HG02763 (cell line): ENCODE data around the gene FIBCD1.

Source experiments
- ATAC-seq: cut with Tn5 transposase; IDR thresholded peaks from one replicate; pipeline ENCODE4 v1.9.1; 2021; ENCODE audit warnings: mild to moderate bottlenecking, moderate library complexity; ENCODE audit not compliant: unreplicated experiment

FIBCD1 gene

GRCh38 chr9:130923611-130924447, 15.2 kb downstream of the FIBCD1 start:
- no peak for ATAC-seq

DNA sequence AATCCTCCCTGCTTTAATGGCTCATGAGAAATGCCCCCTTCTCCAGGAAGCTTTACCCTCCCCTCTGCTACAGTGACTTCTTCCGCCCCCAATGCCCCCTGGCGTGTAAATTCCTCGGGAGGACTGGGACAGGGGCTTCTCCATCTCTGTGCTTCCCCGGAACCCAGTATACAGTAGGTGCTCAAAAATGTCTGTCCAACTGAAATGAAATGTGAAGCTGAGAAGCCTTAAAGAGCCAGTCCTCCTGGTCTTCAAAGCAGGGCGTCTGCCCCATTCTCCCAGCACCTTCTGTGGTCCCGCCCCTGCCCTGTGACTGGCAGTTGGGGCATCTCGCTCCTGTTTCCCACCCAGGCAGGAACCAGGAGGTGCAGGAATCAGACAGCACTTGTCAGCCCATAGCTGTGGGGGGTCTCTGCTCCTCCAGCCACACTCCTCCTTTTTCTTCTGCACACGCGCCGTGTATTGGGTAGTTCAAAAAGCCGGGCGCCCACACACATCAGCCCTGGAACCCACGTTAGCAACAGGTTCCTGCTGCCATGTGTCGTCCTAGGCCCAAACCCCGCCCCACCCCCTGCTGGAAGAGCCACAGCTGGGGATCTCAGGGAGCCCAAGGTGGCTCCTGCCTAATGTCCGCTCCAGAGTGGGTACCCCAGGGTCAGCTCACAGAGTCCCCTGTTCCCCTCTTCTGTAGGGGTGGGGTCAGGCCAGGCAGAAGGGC, 16.0 kb downstream of the FIBCD1 start:
- ATAC-seq = no peak

DNA sequence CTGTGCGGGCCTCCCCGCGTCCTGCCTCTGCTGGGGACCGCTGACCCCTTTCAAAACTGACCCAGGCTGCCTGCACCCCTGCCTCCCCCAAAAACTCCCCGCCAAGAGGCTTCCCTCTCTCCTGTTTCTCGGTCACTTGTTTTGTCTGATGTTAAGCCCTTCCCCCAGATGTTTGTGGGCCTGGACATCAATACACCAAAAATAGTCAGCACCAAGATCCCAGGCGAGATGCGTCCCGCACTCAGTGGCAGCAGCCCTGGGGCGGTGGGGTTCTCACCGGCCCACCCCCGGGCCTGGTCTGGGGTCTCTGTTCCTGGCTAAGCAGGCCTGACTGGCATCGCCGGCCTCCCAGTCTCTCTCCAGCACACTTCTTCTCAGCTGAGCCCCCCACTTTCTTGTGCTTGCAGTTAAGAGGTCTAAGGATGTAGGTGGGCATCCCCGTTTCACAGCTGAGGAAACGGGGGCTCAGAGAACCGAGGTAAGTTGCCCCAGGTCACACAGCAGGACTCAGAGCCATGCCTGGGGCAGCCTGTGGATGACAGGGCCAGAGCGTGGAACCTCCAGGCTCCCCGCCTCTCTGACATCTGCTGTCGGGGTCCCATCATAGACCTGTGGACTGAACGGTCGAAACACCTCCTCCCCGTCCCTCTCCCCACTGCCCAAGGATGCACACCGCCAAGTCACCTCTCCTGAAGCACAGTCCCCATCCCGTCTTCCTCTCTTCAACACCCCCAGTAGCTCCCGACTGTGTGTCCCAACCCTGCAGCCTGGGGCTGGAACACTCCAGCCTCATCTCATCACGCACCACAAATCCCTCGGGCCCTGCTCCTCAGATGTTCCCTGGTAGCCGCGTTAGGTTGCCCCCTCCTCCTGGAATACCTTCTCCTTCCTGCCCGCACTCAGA, 16.8 kb downstream of the FIBCD1 start:
- ATAC-seq = no peak

GRCh38 chr9:130921300-130921988, 17.6 kb downstream of the FIBCD1 start:
- ATAC-seq = no peak

- ATAC-seq = no peak
Observed at GRCh38 chr9:130920762-130921299, 18.2 kb downstream of the FIBCD1 start.

DNA sequence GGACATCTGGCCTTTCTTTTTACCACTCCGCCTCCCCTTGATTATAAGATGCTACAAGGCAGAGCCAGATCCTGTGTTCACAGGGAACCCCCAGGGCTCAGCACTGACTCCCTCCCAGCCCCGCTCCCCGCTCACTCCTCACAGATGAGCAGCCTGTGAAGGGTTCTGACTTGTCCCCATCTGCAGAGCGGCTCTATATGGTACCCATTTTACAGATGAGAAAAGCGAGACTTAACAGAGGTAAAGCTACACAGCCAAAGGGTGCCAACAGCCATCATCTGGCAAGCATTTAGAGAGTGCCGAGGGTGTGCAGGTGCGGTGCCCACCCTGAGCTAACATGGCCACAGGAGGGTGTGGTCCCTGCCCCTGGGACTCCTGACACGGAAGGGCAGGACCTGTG, 18.8 kb downstream of the FIBCD1 start:
- no peak for ATAC-seq

GRCh38 chr9:130919559-130920145, 19.4 kb downstream of the FIBCD1 start:
- ATAC-seq = no peak

GRCh38 chr9:130918826-130919558, 20.1 kb downstream of the FIBCD1 start:
- no peak for ATAC-seq

DNA sequence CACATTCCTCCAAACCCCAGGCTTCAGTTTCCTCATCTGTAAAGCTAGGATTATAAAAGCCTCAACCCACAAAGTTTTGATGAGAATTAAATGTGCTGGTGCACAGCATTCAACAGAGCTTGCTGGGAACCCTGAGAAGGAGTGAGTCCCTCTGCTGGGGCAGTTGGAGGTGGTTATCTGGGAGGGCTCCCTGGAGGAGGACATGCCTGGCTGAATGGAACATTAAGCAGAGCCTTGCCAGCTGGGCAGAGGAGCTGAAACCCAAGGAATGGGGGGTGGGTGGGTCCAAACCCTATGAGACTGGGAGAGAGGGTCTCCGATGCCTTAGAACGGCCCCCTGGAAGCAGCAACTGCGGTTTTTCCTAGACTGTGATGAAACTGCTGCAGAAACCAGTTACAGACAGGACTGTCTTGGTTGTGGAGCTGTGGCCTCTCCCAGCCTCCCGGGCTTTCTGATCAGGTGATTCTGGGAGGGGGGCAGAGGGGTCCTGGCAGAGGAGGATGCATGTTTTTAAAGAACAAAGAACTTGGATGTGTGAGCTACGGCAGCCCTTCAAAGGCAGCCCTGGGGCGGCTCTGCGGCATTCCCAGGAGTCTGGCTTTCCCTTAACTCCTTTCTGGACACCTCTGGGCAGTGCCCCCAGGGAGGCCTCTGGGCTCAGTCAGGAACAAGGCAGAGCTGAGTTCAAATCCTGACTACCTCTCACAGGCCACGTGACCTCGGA, 20.8 kb downstream of the FIBCD1 start:
- no peak for ATAC-seq

DNA sequence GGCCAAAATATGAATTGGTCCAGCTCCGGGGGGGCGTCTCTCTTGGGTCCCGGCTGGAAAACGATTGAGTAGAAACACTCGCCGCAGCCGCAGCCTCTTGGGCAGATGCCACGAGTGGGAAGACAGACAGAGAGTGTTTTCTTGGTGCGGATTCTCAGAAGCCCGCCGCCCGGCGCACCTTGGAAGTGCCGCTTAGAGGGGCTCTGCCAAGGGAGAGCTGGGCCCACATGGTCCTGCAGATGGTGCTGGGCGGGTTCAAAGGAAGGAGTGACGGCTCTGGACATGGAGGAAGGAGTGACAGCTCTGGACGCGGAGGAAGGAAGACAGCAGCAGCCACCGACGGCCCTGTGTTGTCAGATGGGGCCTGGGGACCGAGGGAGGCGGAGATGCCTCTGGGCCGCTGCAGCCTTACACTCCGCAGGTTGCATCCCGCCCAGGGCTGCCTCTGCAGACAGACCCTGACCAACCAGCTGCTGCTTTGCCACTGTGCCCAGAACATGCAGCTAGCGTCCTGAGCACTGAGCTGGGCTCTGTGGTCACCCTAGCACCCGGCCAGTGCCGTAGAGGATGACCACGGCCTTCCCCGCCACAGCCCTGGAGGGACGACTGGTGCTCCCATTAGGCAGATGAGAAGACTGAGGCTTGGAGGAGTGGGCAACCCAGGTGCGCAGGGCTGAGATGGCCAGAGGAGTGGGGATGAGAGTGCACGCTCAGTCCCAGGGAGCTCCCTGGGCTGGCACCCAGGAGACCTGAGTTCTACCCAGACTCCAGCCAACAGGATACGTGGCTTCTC, 21.7 kb downstream of the FIBCD1 start:
- no peak for ATAC-seq

DNA sequence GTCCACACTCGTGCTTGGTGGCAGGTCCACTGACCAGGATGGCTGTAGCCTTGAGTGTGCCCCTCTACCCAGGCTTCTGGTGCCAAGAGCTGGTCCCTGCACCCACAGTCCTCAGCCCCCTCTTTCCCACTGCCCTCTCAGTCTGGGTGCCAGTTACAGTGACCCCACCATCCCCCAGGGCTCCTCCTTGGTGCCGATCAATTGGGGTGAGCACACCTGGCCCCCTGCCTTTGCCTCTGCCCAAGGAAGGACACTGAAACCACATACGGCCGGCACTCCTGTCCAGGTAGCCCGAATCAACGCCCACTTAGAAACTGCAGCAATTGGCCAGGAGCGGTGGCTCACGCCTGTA, 24.0 kb downstream of the FIBCD1 start:
- ATAC-seq = no peak

DNA sequence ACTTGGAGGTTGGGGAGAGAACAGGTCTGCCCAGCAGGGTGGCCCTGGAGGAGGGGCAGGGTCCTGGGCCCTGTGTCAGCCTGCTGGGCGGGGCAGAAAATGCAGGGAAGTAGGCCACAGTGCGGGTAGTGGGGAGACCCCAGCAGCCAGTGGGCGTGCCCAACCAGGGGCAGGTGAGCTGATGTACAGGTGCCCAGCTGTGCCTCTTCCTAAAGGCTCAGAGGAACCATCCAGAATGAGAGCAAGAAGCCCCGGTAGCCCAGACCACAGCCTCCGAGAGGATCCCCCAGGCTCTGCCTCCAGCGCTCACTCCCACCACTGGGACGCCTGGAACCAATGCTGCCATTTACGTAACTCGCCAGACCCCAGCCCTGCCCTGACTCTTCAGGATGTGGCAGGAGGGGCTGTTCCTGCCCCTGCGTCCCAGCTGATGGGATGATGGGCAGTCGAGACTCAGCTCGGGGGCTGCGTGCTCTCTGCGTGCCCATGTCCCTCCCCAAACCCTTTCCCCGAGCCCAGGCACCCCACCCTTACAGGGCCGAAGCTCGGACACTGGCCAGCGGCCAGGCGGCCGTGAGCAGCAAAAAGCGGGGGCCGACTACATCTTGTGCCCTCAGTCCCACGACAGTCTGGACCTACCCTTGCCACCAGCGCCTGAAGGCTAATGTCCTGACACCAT, 24.5 kb downstream of the FIBCD1 start:
- no peak for ATAC-seq

DNA sequence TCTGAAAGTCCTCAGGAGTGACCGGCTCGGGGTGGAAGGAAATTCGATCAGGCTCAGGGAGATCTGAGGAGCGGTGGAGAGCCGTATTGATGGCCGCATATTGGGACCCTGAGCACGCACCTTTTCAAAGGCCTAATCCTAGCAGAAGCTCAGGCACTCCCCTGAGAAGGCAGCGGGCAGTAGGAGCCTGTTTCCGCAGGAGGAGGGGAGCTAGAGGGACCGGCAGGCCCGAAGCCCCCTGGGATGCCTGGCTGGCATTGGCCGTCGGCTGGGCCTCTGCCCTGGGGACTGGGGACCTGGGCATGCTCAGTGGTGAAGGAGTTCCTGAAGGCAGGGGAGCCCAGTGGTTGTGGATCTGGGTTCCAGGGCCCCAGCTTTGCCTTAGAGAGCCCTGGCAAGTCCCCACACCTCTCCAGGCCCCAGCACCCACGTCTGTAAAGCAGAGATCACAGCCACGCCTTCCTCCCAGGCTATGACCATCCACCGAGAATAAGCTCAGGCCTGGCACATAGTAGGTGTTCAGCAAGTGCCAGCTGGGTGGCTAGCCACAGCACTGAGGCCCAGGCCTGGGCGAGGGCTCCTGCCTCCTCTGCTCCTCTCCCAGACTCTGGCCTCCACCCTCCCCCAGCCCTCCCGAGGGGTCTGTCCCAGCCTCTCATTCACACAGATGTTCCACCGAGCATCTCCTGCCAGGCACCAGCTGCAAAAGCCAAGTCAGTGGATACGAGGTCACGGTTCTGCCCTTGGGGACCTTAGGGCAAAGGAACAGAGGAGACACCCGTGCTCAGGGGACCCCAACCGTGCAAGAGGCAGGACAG, 25.2 kb downstream of the FIBCD1 start:
- ATAC-seq = no peak

DNA sequence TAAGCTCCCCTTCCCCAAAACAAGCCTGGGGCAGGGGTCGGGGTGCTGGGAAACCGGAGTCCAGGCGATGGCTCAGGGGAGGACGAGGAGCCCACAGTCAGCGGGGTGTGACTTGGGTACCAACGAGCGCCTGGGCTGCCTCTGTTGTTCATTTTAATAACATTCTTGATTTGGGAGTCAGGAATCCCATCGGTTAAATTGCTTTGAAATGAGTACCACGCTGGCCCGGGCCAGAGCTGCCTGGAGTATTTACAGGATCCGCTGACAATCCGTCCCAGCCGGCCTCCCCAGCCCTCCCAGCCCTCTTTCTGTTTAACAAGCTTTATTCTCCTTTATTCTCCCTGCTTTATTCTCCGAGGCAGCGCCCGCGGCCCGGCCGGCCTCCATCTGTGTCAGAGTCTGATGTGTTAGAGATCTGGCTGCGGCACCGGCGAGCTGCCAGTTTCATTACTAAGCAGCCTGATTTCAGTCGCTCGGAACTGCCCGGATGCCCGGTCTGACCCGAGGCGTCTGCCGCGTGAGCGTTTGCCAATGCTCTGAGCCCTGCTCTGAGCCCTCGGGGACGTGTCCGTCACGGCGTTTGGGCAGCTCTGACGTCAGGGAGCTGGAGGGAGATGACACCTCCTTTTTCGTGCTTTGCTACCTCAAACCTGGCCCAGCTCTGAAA, 26.0 kb downstream of the FIBCD1 start:
- ATAC-seq = no peak

- no peak for ATAC-seq
Observed at GRCh38 chr9:130911254-130912049, 27.6 kb downstream of the FIBCD1 start.
